Ramos (cell line): ENCODE measurements around the gene PIP5KL1.

ENCODE experiments used
- in situ Hi-C: fragments of 300-500 bp; cut with MboI; formaldehyde crosslinking; loops from one replicate; pipeline ENCODE4 v1.14.3; 2022; ENCODE audit warnings: low sequenced_read_pairs; ENCODE audit not compliant: unreplicated experiment

PIP5KL1 gene

GRCh38 chr9:127950513-127951289 lies 20.1 kb upstream of the PIP5KL1 start:
- in situ Hi-C loops, result no loop called here

- in situ Hi-C loops, result loop anchor here (5.0 kb wide), 1 partner anchor 82 kb away; no protein-coding TSS in a partner anchor
Observed at GRCh38 chr9:127949827-127950512, 19.4 kb upstream of the PIP5KL1 start.

GRCh38 chr9:127947841-127948710 lies 17.5 kb upstream of the PIP5KL1 start:
- in situ Hi-C loops, result loop anchor here (5.0 kb wide), 1 partner anchor 84 kb away; no protein-coding TSS in a partner anchor

- in situ Hi-C loops, result loop anchor here (5.0 kb wide), 1 partner anchor 86 kb away; no protein-coding TSS in a partner anchor
Observed at GRCh38 chr9:127946728-127947127, 16.2 kb upstream of the PIP5KL1 start.

GRCh38 chr9:127945942-127946341 lies 15.4 kb upstream of the PIP5KL1 start:
- in situ Hi-C loops, result loop anchor here (5.0 kb wide), 1 partner anchor 86 kb away; no protein-coding TSS in a partner anchor

- in situ Hi-C loops, result loop anchor here (5.0 kb wide), 1 partner anchor 87 kb away; no protein-coding TSS in a partner anchor
Observed at GRCh38 chr9:127945338-127945737, 14.8 kb upstream of the PIP5KL1 start.

GRCh38 chr9:127944586-127945218 lies 14.1 kb upstream of the PIP5KL1 start:
- in situ Hi-C loops, result loop anchor here (5.0 kb wide), 1 partner anchor 88 kb away; no protein-coding TSS in a partner anchor

GRCh38 chr9:127943731-127944144 lies 13.2 kb upstream of the PIP5KL1 start:
- in situ Hi-C loops, result no loop called here

GRCh38 chr9:127943011-127943662 lies 12.6 kb upstream of the PIP5KL1 start:
- in situ Hi-C loops, result no loop called here

GRCh38 chr9:127942216-127943010 lies 11.8 kb upstream of the PIP5KL1 start:
- in situ Hi-C loops, result no loop called here

GRCh38 chr9:127941961-127942215 lies 11.3 kb upstream of the PIP5KL1 start:
- in situ Hi-C loops, result no loop called here

GRCh38 chr9:127941062-127941960 lies 10.7 kb upstream of the PIP5KL1 start:
- in situ Hi-C loops, result no loop called here

GRCh38 chr9:127940593-127940992 lies 10.0 kb upstream of the PIP5KL1 start:
- in situ Hi-C loops, result no loop called here

- in situ Hi-C loops, result no loop called here
Observed at GRCh38 chr9:127938298-127938690, 7.7 kb upstream of the PIP5KL1 start.

GRCh38 chr9:127937388-127938297 lies 7.1 kb upstream of the PIP5KL1 start, which contains the start of gene DPM2:
Gene DPM2 (minus strand): TSS chr9:127937854. CDS start chr9:127937820, 34 bp downstream.
- in situ Hi-C loops, result no loop called here

- in situ Hi-C loops, result no loop called here
Observed at GRCh38 chr9:127937056-127937387, 6.4 kb upstream of the PIP5KL1 start.

GRCh38 chr9:127936347-127936852 lies 5.8 kb upstream of the PIP5KL1 start:
- in situ Hi-C loops, result no loop called here
